DMS53 (cell line): ENCODE data around the gene P2RY12.

Experiments
- DNase-seq: peaks from one replicate; lab custom pipeline; 2025; lab: John Stamatoyannopoulos, UW

The P2RY12 gene

DNA sequence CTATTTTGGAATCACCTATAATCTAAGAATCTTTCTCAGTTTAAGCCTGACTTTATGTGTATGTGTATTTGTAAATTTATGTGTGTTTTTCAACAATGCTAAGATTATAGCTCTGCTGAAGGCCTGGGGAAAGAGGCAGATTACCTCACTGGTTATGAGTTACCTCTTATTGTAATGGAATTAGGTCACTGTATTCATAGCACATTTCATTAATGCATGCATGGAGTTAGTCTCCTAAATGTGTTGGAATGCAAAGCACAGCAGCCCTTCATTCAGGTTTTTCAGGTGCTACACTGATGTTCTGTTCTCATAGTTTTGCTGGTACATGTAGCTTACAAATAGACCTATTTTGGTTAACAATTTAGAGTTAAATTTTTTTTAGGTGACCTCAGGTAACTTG is 77.4 kb downstream of the P2RY12 start:
- DNase-seq, result no peak

- no peak for DNase-seq
These were observed 78.3 kb downstream of the P2RY12 start for GRCh38 chr3:151306168-151306810.

GRCh38 chr3:151305775-151306151 is 78.8 kb downstream of the P2RY12 start:
- DNase-seq, result no peak

DNA sequence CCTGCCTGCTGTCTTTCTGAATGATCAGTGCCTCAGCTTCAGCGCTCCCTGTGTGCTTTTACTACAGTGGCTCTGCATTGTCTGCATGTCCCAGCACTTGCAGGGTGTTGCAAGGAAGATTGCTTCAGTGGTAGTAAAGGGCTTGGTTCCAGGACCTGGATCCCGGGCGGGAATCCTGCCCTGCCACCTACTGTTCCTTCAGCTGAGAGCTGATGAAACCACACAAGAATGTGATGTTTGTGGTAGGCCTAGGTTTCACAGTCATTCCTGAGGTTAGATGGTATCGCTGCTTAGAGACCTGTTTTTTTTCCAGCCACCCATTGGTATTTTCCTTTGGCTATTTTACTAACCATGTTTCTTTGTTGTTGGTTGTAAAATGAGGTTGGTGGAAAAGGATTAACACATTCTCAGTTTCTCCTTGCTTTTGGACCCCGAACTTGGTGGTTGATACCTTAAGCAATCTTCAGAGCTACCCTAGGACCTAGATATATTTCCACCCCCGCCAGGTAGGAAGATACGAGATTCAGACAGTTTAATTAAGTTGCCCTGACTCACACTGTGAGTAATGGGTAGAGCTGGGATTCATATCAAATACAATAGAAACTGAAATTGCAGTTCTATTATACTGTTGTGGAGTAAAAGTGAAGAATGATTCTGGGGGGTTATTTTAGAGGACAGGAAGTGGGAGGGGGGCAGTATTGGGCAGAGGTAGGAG is 79.3 kb downstream of the P2RY12 start:
- peak; percentile 3 for DNase-seq

- no peak for DNase-seq
These were observed 80.8 kb downstream of the P2RY12 start for GRCh38 chr3:151303751-151304150.

DNA sequence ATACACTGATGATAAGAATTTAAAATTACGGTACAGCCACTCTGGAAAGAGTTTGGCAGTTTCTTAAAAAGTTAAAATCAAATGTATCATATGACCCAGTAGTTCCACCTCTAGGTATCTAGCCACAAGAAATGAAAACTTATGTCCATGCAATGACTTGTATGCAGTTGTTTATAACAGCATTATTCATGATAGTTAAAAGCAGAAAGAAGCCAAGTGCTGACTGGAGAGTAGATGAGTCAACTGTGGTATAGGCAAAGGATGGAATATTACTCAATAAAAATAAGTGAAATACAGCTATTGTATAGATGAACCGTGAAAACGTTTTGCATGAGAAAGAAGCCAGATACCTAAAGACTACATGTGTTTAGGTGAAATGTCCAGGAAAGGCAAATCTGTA is 82.8 kb downstream of the P2RY12 start:
- no peak for DNase-seq

- DNase-seq, result no peak
These were observed 84.0 kb downstream of the P2RY12 start for GRCh38 chr3:151300539-151300938.

DNA sequence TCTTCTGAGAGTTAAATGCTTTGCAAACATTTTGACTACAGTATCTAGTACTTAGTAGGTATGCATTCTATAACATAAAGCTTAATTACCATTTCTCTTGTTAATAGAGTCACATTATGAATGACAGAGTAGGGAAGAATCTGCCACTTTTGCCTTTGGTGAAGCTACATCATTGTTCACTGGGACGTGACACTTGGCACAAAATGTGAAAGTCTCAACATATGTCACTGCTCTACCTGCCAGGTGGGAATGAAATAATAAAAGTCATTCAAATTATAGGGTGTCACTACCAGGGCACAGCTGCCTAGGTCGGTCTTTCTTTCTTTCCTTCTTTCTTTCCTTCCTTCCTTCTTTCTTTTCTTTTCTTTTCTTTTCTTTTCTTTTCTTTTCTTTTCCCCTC is 85.5 kb downstream of the P2RY12 start:
- no peak for DNase-seq

GRCh38 chr3:151297429-151297828 is 87.1 kb downstream of the P2RY12 start:
- no peak for DNase-seq

DNA sequence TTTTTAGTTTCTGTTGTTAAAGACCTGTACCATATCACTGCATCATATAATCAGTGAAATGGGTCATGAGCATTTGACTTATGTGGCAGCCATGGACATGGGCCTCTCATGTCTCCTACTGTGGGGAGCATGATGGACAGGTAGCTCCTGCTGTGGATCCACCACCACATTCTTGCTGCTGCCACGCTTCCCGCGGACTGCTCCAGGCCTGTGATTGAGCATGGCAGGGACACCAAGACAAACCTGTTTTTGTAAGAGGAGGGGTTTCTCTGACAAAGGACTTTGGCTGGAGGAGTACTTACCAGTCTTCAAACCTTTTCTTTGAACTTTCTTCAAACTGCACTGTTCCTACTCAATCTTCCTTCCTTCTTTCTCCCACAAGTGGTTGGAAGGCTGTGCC is 88.3 kb downstream of the P2RY12 start:
- no peak for DNase-seq

GRCh38 chr3:151293127-151293526 is 91.4 kb downstream of the P2RY12 start:
- no peak for DNase-seq

DNA sequence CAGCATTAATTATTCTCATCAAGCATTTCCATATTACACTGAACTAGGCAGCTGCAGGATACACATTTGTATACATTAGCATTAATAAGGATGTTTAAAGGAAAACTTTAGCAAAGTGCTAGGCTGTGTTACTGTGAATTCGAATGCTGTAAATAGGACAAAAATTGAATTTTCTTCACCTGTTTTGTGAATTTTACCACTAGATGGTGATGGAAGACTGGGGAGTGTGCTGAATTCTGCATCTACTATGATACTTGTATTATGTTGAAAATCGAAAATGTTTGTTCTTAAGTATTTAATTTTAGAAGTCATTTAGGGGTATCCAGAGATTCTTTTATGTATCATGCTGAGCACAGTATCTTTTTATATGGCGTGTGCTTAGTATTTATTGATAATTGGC is 93.9 kb downstream of the P2RY12 start:
- DNase-seq, result peak; percentile 16

- no peak for DNase-seq
These were observed 95.1 kb downstream of the P2RY12 start for GRCh38 chr3:151289445-151289844.
